ENCODE data around the gene CAMK1D. TPM values are rescaled to one million over a fixed set of nuclear protein-coding genes. Genes with fewer than 3 reads are reported as not detected.

Gene CAMK1D
- polyA plus RNA-seq, 1 donor (not counting 4 experiments of a cell fraction or from before 2014, with no cell fraction given), result 0.76 TPM

DNA sequence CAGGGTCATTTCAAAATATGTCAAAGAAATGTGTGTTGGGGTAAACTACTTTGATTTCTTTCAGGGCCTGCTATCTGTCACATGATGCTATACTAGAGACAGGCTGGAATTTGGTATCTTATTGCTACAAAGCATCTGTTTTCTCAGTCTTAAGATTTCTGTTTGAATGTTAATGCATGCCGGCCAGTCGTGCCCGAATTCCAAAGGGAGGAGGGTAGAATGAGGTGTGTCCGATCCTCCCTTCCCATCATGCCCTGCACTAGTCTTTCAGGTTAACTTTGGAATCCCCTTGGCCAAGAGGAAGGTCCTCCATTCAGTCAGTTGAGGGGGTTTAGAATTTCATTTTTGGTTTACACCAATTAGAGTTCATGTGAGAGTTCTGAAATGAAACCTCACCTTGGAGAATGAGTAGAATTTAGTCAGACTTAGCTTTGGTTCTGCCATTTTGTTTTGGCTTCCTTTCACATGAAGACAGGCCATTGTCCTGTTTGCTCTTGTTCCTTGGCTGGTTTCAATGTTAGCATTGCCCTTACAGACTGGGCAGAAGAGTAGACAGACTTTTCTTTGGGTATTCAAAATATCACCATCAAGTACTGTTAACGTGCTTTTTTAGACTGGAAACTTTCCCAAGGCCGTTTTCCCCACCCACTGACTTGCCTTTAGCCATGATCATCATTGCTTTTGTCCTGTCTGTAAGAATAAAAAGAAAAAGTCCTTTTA, 95.8 kb downstream of the CAMK1D start:
- Histone ChIP-seq H2AFZ (ENCODE audit: control insufficient read depth, low read length) (no peak overlapping the region), H3K4me3 (ENCODE audit: control insufficient read depth in 2 of 3, extremely low read depth in 1 of 3, insufficient read depth in 2 of 3, low read depth in 1 of 3, low read length in 3 of 3) (no peak overlapping the region), H3K36me3 (ENCODE audit: control insufficient read depth in 2 of 2, extremely low read depth in 1 of 2, insufficient read depth in 2 of 2, low read length in 2 of 2) (no peaks in the 10 kb centered on the region), H3K9me3 (ENCODE audit: control insufficient read depth, low read depth, low read length) (no peaks in the 10 kb centered on the region), H3K4me1 (ENCODE audit: control insufficient read depth, extremely low read depth, insufficient read depth, low read length) (no peaks in the 10 kb centered on the region), H3K9ac (ENCODE audit: control insufficient read depth, extremely low read depth, insufficient read depth, low read length) (no peak overlapping the region), H3K9me1 (ENCODE audit: control insufficient read depth, extremely low read depth, insufficient read depth, low read length) (no peaks in the 10 kb centered on the region), H4K20me1 (ENCODE audit: control insufficient read depth, extremely low read depth, insufficient read depth, low read length) (no peaks in the 10 kb centered on the region), H3K79me2 (ENCODE audit: control insufficient read depth, insufficient read depth, low read length) (no peaks in the 10 kb centered on the region), H3K27me3 (ENCODE audit: control insufficient read depth, extremely low read depth, insufficient read depth, low read length) (no peaks in the 10 kb centered on the region), H3K27ac (ENCODE audit: control insufficient read depth, insufficient read depth, low read length) (no peak overlapping the region), H3K4me2 (ENCODE audit: control insufficient read depth, extremely low read depth, insufficient read depth, low read depth, low read length) (no peak overlapping the region)
- FAIRE-seq, result no peak
- DNase-seq (ENCODE audit: low read depth, low spot score), result no peak
- TF ChIP-seq EZH2 (IDR thresholded peaks at IDR 0.05; ENCODE audit: low read length), result no peak
- dilution Hi-C loops (cut with MboI; ENCODE audit: extremely low pct_ligation_motif_present, low sequenced_read_pairs), result no loop called here

DNA sequence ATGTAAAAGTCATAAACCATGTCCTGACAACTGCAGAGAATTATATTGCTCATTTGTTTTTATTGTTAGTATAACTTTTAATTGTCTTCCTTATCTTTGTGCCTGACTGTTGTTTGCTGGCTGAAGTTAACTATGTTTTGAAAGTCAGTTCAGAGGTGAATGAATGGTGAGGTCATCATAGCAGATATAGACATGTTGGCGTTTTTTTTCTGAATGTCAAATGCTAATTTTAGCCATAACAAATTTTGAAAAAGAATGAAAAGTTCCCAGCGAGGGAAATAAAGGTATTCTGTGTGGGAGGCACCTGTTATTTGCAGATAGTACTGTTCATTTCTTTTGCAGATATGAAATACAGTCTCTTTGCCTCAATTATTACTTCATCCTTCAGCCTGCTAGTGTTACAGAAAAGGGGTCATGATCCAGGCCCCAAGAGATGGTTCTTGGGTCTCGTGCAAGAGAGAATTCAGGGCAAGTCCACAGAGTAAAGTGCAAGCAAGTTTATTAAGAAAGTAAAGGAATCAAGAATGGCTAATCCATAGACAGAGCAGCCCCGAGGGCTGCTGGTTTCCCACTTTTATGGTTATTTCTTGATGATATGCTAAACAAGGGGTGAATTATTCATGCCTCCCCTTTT, 96.5 kb downstream of the CAMK1D start:
- dilution Hi-C loops (cut with MboI; ENCODE audit: extremely low pct_ligation_motif_present, low sequenced_read_pairs), result no loop called here
- Histone ChIP-seq H3K4me2 (ENCODE audit: control insufficient read depth, extremely low read depth, insufficient read depth, low read depth, low read length) (no peak overlapping the region), H3K27ac (ENCODE audit: control insufficient read depth, insufficient read depth, low read length) (no peak overlapping the region), H3K9me3 (ENCODE audit: control insufficient read depth, low read depth, low read length) (no peaks in the 10 kb centered on the region), H4K20me1 (ENCODE audit: control insufficient read depth, extremely low read depth, insufficient read depth, low read length) (no peaks in the 10 kb centered on the region), H3K4me1 (ENCODE audit: control insufficient read depth, extremely low read depth, insufficient read depth, low read length) (no peaks in the 10 kb centered on the region), H3K36me3 (ENCODE audit: control insufficient read depth in 2 of 2, extremely low read depth in 1 of 2, insufficient read depth in 2 of 2, low read length in 2 of 2) (no peaks in the 10 kb centered on the region), H2AFZ (ENCODE audit: control insufficient read depth, low read length) (no peak overlapping the region), H3K79me2 (ENCODE audit: control insufficient read depth, insufficient read depth, low read length) (no peaks in the 10 kb centered on the region), H3K4me3 (ENCODE audit: control insufficient read depth in 2 of 3, extremely low read depth in 1 of 3, insufficient read depth in 2 of 3, low read depth in 1 of 3, low read length in 3 of 3) (no peak overlapping the region), H3K9ac (ENCODE audit: control insufficient read depth, extremely low read depth, insufficient read depth, low read length) (no peak overlapping the region), H3K27me3 (ENCODE audit: control insufficient read depth, extremely low read depth, insufficient read depth, low read length) (no peaks in the 10 kb centered on the region), H3K9me1 (ENCODE audit: control insufficient read depth, extremely low read depth, insufficient read depth, low read length) (no peaks in the 10 kb centered on the region)
- TF ChIP-seq, protein P1, sequence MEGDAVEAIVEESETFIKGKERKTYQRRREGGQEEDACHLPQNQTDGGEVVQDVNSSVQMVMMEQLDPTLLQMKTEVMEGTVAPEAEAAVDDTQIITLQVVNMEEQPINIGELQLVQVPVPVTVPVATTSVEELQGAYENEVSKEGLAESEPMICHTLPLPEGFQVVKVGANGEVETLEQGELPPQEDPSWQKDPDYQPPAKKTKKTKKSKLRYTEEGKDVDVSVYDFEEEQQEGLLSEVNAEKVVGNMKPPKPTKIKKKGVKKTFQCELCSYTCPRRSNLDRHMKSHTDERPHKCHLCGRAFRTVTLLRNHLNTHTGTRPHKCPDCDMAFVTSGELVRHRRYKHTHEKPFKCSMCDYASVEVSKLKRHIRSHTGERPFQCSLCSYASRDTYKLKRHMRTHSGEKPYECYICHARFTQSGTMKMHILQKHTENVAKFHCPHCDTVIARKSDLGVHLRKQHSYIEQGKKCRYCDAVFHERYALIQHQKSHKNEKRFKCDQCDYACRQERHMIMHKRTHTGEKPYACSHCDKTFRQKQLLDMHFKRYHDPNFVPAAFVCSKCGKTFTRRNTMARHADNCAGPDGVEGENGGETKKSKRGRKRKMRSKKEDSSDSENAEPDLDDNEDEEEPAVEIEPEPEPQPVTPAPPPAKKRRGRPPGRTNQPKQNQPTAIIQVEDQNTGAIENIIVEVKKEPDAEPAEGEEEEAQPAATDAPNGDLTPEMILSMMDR (optimal IDR thresholded peaks at IDR 0.05 in 1 of 3, IDR thresholded peaks at IDR 0.05 in 1 of 3, conservative IDR thresholded peaks at IDR 0.05 in 1 of 3; ENCODE audit: extremely low read depth in 1 of 3, insufficient read depth in 2 of 3, low read length in 3 of 3), result no peak
- no peak for TF ChIP-seq EZH2 (IDR thresholded peaks at IDR 0.05; ENCODE audit: low read length)
- no peak for FAIRE-seq
- DNase-seq (ENCODE audit: low read depth, low spot score), result no peak

Measured in keratinocyte (primary cell).